NB4 (cell line): Measurements from ENCODE around the gene MTMR2.

Source experiments
- POLR2A ChIP-seq: IDR thresholded peaks from 2 replicates; pipeline ENCODE4 v1.6.1; 2011; ENCODE audit warnings: mild to moderate bottlenecking; ENCODE audit not compliant: insufficient read length; ENCODE audit errors: extremely low read depth
- TF ChIP-seq, protein P1 (sequence below): IDR thresholded peaks from 2 replicates; pipeline ENCODE4 v1.6.1; 2011; ENCODE audit warnings: low read depth, low read length

DNA sequence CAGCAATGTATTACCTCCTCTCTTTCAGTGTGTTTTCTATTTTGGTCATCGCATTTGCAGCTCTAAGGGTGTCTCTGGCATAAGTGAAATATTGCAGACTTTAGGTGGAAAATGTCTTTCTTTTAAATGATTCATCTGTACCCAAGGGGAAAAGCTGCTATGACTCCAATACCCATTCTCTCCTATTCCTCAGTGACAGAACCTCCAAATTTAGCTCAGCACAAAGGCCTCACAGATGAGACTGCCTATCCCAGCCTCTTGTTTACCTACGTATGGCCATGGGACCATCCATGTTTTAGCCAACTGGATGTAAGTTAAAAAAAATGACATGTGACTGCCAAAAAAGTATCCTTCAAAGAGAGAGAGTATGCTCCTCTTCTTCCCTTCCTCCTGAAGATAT is 7.9 kb downstream of the MTMR2 start:
- TF ChIP-seq, protein P1, sequence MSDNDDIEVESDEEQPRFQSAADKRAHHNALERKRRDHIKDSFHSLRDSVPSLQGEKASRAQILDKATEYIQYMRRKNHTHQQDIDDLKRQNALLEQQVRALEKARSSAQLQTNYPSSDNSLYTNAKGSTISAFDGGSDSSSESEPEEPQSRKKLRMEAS: no peak
- no peak for TF ChIP-seq POLR2A
